Transverse colon (tissue), 4 donors: Measurements from ENCODE around the gene YIPF1. TPM values are rescaled to one million over a fixed set of nuclear protein-coding genes. Genes with fewer than 3 reads are reported as not detected.

Experiments
- DNase-seq: peaks from one replicate; pipeline ENCODE4 v3.0.0-alpha.2; 2019
- H3K27ac ChIP-seq, 4 donors: fragments of 200-600 bp; sonication (generic); 2 replicates each; pipeline ENCODE4 v1.5.1; 2016 to 2018; ENCODE audit warnings: inconsistent platforms in 4 of 4
- H3K27me3 ChIP-seq: fragments of 200-600 bp; sonication (generic); 2 replicates; pipeline ENCODE4 v1.5.1; 2017; ENCODE audit warnings: inconsistent platforms
- H3K36me3 ChIP-seq, 4 donors: fragments of 200-600 bp; sonication (generic); 2 replicates each; pipeline ENCODE4 v1.5.1; 2017 to 2019; ENCODE audit warnings: inconsistent platforms in 4 of 4
- H3K4me1 ChIP-seq, 4 donors: fragments of 200-600 bp; sonication (generic); 2 replicates each; pipeline ENCODE4 v1.5.1; 2017 to 2020; ENCODE audit warnings: inconsistent platforms in 4 of 4
- H3K4me3 ChIP-seq, 4 donors: fragments of 200-600 bp; sonication (generic); 1 replicate in 1 of 4; 2 replicates in 3 of 4; pipeline versions ENCODE4 v1.5.1 to v1.6.1; 2017 to 2019; ENCODE audit warnings: inconsistent platforms in 4 of 4
- H3K9me3 ChIP-seq, 2 donors: fragments of 200-600 bp; sonication (generic); 2 replicates each; pipeline ENCODE4 v1.5.1; 2017 to 2019; ENCODE audit warnings: inconsistent platforms in 2 of 2
- CTCF ChIP-seq, 5 experiments: fragments of 200-600 bp in 3 of 5; fragments of 450-650 bp in 2 of 5; sonication (generic) in 3 of 5; IDR thresholded peaks; 1 replicate in 2 of 5; 2 replicates in 3 of 5; pipeline ENCODE4 v1.5.1; 2016 to 2017; ENCODE audit warnings: antibody characterized with exemption in 5 of 5, inconsistent platforms in 3 of 5, mild to moderate bottlenecking in 2 of 5, moderate library complexity in 1 of 5
- EP300 ChIP-seq: sonication (generic); formaldehyde crosslinking; IDR thresholded peaks from one replicate; pipeline ENCODE4 v1.6.1; 2017; ENCODE audit warnings: antibody characterized with exemption, low read depth
- POLR2A ChIP-seq: fragments of 450-650 bp; IDR thresholded peaks from one replicate; pipeline ENCODE4 v1.6.1; 2016; ENCODE audit warnings: antibody characterized with exemption, mild to moderate bottlenecking, moderate library complexity
- POLR2AphosphoS5 ChIP-seq, 3 donors: sonication (generic); formaldehyde crosslinking; IDR thresholded peaks; one replicate each; pipeline ENCODE4 v1.6.1; 2016; ENCODE audit warnings: antibody characterized with exemption in 3 of 3
- WGBS, 2 donors: methylation state at CpG; one replicate each; pipeline ENCODE4 v1.1.5; 2018; ENCODE audit warnings: low coverage in 1 of 2; 5-methylcytosine and 5-hydroxymethylcytosine counted together
- in situ Hi-C, 4 donors: fragments of 200-750 bp; cut with MboI; loops; one replicate each; pipeline versions ENCODE4 v1.15.0 to v1.15.1; 2017; ENCODE audit warnings: low sequenced_read_pairs in 3 of 4, low pct_ligation_motif_present in 1 of 4, low pct_unique_long_range_greater_than_20kb in 1 of 4
- intact Hi-C: fragments of 100-400 bp; cut with DNase I; formaldehyde crosslinking; loops from one replicate; pipeline ENCODE4 v1.15.1; 2023; ENCODE audit warnings: low total_unique reads
- total RNA-seq, 4 donors: library from RNA; depleted of rRNA; stranded (reverse); fragments of >200 nt; gene quantifications; one replicate each; pipeline ENCODE4 v1.1.0, GENCODE V29; 2016

YIPF1 gene
- total RNA-seq, 4 donors from 2014 or later = 10.1 to 24.6 (median 17.4) TPM

- TF ChIP-seq POLR2AphosphoS5 (IDR thresholded peaks at IDR 0.05) = no peak
- TF ChIP-seq CTCF (IDR thresholded peaks at IDR 0.05) = no peak
- TF ChIP-seq EP300 = no peak
- no peak for TF ChIP-seq POLR2A
- 0 to 1% methylated on average over 5 of the region's 5 CpGs for WGBS, 2 donors
These were observed 52.0 kb downstream of the YIPF1 start for GRCh38 chr1:53837646-53837923.

GRCh38 chr1:53835491-53835890, 54.1 kb downstream of the YIPF1 start:
- DNase-seq = no peak
- in situ Hi-C loops (no loop called here), intact Hi-C loops (loop anchor here (5.0 kb wide), 1 partner anchor 407 kb away; no protein-coding TSS in a partner anchor)
- 67 to 86% methylated on average over 2 of the region's 2 CpGs for WGBS, 2 donors
- Histone ChIP-seq H3K4me1 (peaks cover 6 to 9% (median 7%) of the 10 kb centered on the region in 4 donors), H3K27ac (no peak overlapping the region), H3K9me3 (no peaks in the 10 kb centered on the region), H3K4me3 (no peak overlapping the region), H3K27me3 (no peaks in the 10 kb centered on the region), H3K36me3 (no peaks in the 10 kb centered on the region)
- TF ChIP-seq EP300 = no peak
- TF ChIP-seq POLR2A = no peak
- TF ChIP-seq CTCF (IDR thresholded peaks at IDR 0.05) = no peak
- no peak for TF ChIP-seq POLR2AphosphoS5 (IDR thresholded peaks at IDR 0.05)

More at GRCh38 chr1:53837646-53837923, 52.0 kb downstream of the YIPF1 start:
- Histone ChIP-seq H3K4me3 (peak overlapping the region; percentile 59 to 89 (median 73)), H3K36me3 (no peaks in the 10 kb centered on the region), H3K4me1 (peaks cover 6 to 9% (median 7%) of the 10 kb centered on the region in 4 donors), H3K27ac (peak overlapping the region; percentile 93 to 97 (median 95)), H3K27me3 (no peaks in the 10 kb centered on the region), H3K9me3 (peaks cover 8 to 9% of the 10 kb centered on the region in 2 donors)
- intact Hi-C loops = loop anchor here (5.0 kb wide), 1 partner anchor 405 kb away; no protein-coding TSS in a partner anchor
- in situ Hi-C loops = no loop called here
- DNase-seq = no peak

- 88 to 96% methylated on average over 11 of the region's 11 CpGs for WGBS, 2 donors
- no peak for DNase-seq
- TF ChIP-seq POLR2AphosphoS5 (IDR thresholded peaks at IDR 0.05) (no peak), CTCF (IDR thresholded peaks at IDR 0.05) (no peak), EP300 (no peak), POLR2A (no peak)
- H3K27me3 ChIP-seq = no peaks in the 10 kb centered on the region
- in situ Hi-C loops (no loop called here), intact Hi-C loops (loop anchor here (5.0 kb wide), 1 partner anchor 408 kb away; no protein-coding TSS in a partner anchor)
- H3K27ac ChIP-seq = no peak overlapping the region
- H3K9me3 ChIP-seq = no peaks in the 10 kb centered on the region
- H3K4me1 ChIP-seq = peaks cover 6 to 9% (median 7%) of the 10 kb centered on the region in 4 donors
- H3K4me3 ChIP-seq = no peak overlapping the region
- H3K36me3 ChIP-seq = no peaks in the 10 kb centered on the region
These were observed 54.8 kb downstream of the YIPF1 start for GRCh38 chr1:53834776-53835175.

- no peaks in the 10 kb centered on the region for H3K27me3 ChIP-seq
- H3K36me3 ChIP-seq = no peaks in the 10 kb centered on the region
- no peak overlapping the region for H3K27ac ChIP-seq
- H3K4me1 ChIP-seq = peaks cover 6 to 9% (median 7%) of the 10 kb centered on the region in 4 donors
- TF ChIP-seq POLR2A (no peak), EP300 (no peak), POLR2AphosphoS5 (IDR thresholded peaks at IDR 0.05) (no peak), CTCF (IDR thresholded peaks at IDR 0.05) (no peak)
- in situ Hi-C loops = no loop called here
- WGBS, 2 donors = 92 to 97% methylated on average over 4 of the region's 4 CpGs
- no peak for DNase-seq
- no peak overlapping the region for H3K4me3 ChIP-seq
- H3K9me3 ChIP-seq = no peaks in the 10 kb centered on the region
- intact Hi-C loops = no loop called here
These were observed 56.2 kb downstream of the YIPF1 start for GRCh38 chr1:53833393-53833792.
